ENCODE measurements around the gene WDR77. TPM values are rescaled to one million over a fixed set of nuclear protein-coding genes. Genes with fewer than 3 reads are reported as not detected.

The WDR77 gene
- total and polyA plus RNA-seq, 9 of the 15 experiments (the other 6 are each of a cell fraction or from before 2014, with no cell fraction given), result 20.6 to 160 (median 75.3) TPM

GRCh38 chr1:111463029-111463683, 14.1 kb upstream of the WDR77 start (continued):
- TF ChIP-seq ERF (CRISPR knock-in tag; IDR thresholded peaks at IDR 0.05) (no peak), KAT2B (IDR thresholded peaks at IDR 0.05; ENCODE audit: low read depth, low read length) (no peak), TAL1 (IDR thresholded peaks at IDR 0.05) (no peak), HLTF (IDR thresholded peaks at IDR 0.05) (no peak), ELF1 (tag; IDR thresholded peaks at IDR 0.05) (no peak), HCFC1 (IDR thresholded peaks at IDR 0.05; ENCODE audit: low read depth, low read length) (no peak), ARID1B (IDR thresholded peaks at IDR 0.05) (peak; percentile 55), TRIM24 (IDR thresholded peaks at IDR 0.05) (no peak), L3MBTL2 (IDR thresholded peaks at IDR 0.05) (no peak), TRIM28 (IDR thresholded peaks at IDR 0.05) (no peak), PKNOX1 (IDR thresholded peaks at IDR 0.05) (peak; percentile 85), LARP7 (IDR thresholded peaks at IDR 0.05) (no peak), RFX1 (IDR thresholded peaks at IDR 0.05) (no peak), NFIX (CRISPR knock-in tag; IDR thresholded peaks at IDR 0.05; ENCODE audit: low read depth) (no peak), C11orf30 (IDR thresholded peaks at IDR 0.05; ENCODE audit: low read depth) (no peak), E4F1 (CRISPR knock-in tag; IDR thresholded peaks at IDR 0.05; ENCODE audit: borderline replicate concordance) (no peak), TCF15 (CRISPR knock-in tag; IDR thresholded peaks at IDR 0.05) (no peak), RREB1 (CRISPR knock-in tag; IDR thresholded peaks at IDR 0.05) (no peak), FUS (optimal IDR thresholded peaks at IDR 0.05; ENCODE audit: low read depth, low read length) (no peak), ZNF668 (CRISPR knock-in tag; IDR thresholded peaks at IDR 0.05) (no peak), MITF (IDR thresholded peaks at IDR 0.05) (no peak)
